H1 (cell line): Measurements from ENCODE around the gene MKNK2.

Source experiments
- EP300 ChIP-seq, 2 experiments: IDR thresholded peaks; 1 replicate in 1 of 2; 2 replicates in 1 of 2; pipeline ENCODE4 v1.6.1; 2011 to 2012; ENCODE audit warnings: low read depth in 2 of 2, low read length in 2 of 2, mild to moderate bottlenecking in 2 of 2, borderline replicate concordance in 1 of 2, inconsistent platforms in 1 of 2, moderate library complexity in 1 of 2
- GABPA ChIP-seq: IDR thresholded peaks from 2 replicates; pipeline ENCODE4 v1.6.1; 2011; ENCODE audit warnings: mild to moderate bottlenecking, low read length, moderate library complexity, borderline replicate concordance; ENCODE audit not compliant: insufficient read depth
- NRF1 ChIP-seq: IDR thresholded peaks from 2 replicates; pipeline ENCODE4 v1.6.1; 2011; ENCODE audit warnings: mild to moderate bottlenecking, low read depth, low read length, improper control_type of control experiment
- POLR2A ChIP-seq, 2 experiments: IDR thresholded peaks; 1 replicate in 1 of 2; 2 replicates in 1 of 2; pipeline ENCODE4 v1.6.1; 2011; ENCODE audit warnings: low read depth in 2 of 2, low read length in 2 of 2, mild to moderate bottlenecking in 2 of 2; ENCODE audit errors: control extremely low read depth in 1 of 2
- POU5F1 ChIP-seq: IDR thresholded peaks from 2 replicates; pipeline ENCODE4 v1.6.1; 2011; ENCODE audit warnings: low read depth, mild to moderate bottlenecking, low read length, moderate library complexity
- RFX5 ChIP-seq: IDR thresholded peaks from 2 replicates; pipeline ENCODE4 v1.6.1; 2011; ENCODE audit warnings: low read depth, low read length, improper control_type of control experiment, borderline replicate concordance
- SIN3A ChIP-seq, 2 experiments: IDR thresholded peaks in 1 of 2; conservative IDR thresholded peaks in 1 of 2; 2 replicates each; pipeline ENCODE4 v1.6.1; 2011 to 2012; ENCODE audit warnings: low read length in 2 of 2, improper control_type of control experiment in 1 of 2, low read depth in 1 of 2, mild to moderate bottlenecking in 1 of 2
- ZNF274 ChIP-seq: IDR thresholded peaks from 2 replicates; pipeline ENCODE4 v1.7.0; 2012; ENCODE audit warnings: low read length, borderline replicate concordance; ENCODE audit errors: extremely low read depth
- TF ChIP-seq, protein P1 (sequence below), 3 experiments: IDR thresholded peaks; 1 replicate in 2 of 3; 2 replicates in 1 of 3; pipeline versions ENCODE4 v1.5.1 to v1.6.1; 2011; ENCODE audit warnings: low read length in 3 of 3, mild to moderate bottlenecking in 3 of 3, inconsistent platforms in 2 of 3, low read depth in 1 of 3, moderate library complexity in 1 of 3; ENCODE audit not compliant: insufficient read depth in 1 of 3; ENCODE audit errors: control extremely low read depth in 1 of 3
- TF ChIP-seq, protein P2 (sequence below): IDR thresholded peaks from 2 replicates; pipeline ENCODE4 v1.6.1; 2011; ENCODE audit warnings: low read length, improper control_type of control experiment

DNA sequence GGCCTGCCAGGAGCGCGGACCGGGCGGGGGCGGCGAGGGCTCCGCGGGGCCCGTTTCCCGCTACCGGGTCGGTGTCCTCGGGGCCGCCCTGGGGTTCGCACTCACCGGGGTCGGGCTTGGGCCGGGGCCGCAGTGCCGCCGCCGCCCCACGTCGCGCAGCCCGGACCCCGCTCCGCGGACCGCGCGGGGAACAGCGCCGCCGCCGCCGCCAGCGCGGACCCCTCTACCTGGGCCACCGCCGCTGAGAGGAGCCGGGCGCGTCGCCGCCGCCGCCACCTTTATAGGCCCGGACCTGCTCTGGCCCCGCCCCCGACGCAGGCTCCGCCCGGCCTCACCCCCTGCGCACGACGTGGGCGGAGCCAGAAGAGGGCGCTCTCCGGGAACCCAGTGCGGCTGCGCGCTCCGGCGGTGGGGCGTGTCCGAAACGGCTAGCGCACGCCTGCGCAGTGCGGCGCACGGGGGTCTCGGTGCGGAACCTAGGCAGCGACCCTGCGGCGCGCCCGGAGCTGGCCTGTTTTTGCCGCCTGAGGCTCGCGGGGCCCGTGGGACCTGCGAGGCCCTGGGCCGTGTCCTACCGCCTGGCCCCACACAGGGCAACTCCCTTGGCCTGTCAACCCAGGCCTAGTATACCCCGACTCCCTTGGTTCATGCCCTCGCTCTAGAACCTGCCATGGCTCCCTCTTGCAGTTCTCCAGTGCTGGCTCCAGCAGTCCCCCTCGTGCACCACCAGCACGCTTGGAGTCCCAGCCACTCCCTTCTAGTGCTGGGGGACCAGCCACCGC, at the start of gene MKNK2:
- peak; percentile 16; the same call in 1 of the 2 replicates for TF ChIP-seq GABPA
- TF ChIP-seq, protein P1, sequence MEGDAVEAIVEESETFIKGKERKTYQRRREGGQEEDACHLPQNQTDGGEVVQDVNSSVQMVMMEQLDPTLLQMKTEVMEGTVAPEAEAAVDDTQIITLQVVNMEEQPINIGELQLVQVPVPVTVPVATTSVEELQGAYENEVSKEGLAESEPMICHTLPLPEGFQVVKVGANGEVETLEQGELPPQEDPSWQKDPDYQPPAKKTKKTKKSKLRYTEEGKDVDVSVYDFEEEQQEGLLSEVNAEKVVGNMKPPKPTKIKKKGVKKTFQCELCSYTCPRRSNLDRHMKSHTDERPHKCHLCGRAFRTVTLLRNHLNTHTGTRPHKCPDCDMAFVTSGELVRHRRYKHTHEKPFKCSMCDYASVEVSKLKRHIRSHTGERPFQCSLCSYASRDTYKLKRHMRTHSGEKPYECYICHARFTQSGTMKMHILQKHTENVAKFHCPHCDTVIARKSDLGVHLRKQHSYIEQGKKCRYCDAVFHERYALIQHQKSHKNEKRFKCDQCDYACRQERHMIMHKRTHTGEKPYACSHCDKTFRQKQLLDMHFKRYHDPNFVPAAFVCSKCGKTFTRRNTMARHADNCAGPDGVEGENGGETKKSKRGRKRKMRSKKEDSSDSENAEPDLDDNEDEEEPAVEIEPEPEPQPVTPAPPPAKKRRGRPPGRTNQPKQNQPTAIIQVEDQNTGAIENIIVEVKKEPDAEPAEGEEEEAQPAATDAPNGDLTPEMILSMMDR (IDR thresholded peaks at IDR 0.05; ENCODE audit: control extremely low read depth in 1 of 3, insufficient read depth in 1 of 3, low read depth in 1 of 3, low read length in 3 of 3): peak; percentile 66 to 75 (median 68)
- peak in 1 of 2 experiments; percentile 100; a peak in 2 of 3 replicates for TF ChIP-seq POLR2A (IDR thresholded peaks at IDR 0.05; ENCODE audit: control extremely low read depth in 1 of 2, low read depth in 2 of 2, low read length in 2 of 2)
- no peak for TF ChIP-seq RFX5
- TF ChIP-seq ZNF274: no peak
- TF ChIP-seq POU5F1: no peak
- TF ChIP-seq NRF1: peak; percentile 98
- peak in 1 of 2 experiments; percentile 55; a peak in 2 of 4 replicates for TF ChIP-seq SIN3A (conservative IDR thresholded peaks at IDR 0.05 in 1 of 2, IDR thresholded peaks at IDR 0.05 in 1 of 2; ENCODE audit: low read depth in 1 of 2, low read length in 2 of 2)
- TF ChIP-seq, protein P2, sequence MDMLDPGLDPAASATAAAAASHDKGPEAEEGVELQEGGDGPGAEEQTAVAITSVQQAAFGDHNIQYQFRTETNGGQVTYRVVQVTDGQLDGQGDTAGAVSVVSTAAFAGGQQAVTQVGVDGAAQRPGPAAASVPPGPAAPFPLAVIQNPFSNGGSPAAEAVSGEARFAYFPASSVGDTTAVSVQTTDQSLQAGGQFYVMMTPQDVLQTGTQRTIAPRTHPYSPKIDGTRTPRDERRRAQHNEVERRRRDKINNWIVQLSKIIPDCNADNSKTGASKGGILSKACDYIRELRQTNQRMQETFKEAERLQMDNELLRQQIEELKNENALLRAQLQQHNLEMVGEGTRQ: no peak
- TF ChIP-seq EP300 (IDR thresholded peaks at IDR 0.05; ENCODE audit: borderline replicate concordance in 1 of 2, low read depth in 2 of 2, low read length in 2 of 2): no peak
